Measurements from ENCODE around the gene VWA3B. TPM values are rescaled to one million over a fixed set of nuclear protein-coding genes. Genes with fewer than 3 reads are reported as not detected.

Gene VWA3B
- total RNA-seq, 1 donor from 2014 or later = not detected

DNA sequence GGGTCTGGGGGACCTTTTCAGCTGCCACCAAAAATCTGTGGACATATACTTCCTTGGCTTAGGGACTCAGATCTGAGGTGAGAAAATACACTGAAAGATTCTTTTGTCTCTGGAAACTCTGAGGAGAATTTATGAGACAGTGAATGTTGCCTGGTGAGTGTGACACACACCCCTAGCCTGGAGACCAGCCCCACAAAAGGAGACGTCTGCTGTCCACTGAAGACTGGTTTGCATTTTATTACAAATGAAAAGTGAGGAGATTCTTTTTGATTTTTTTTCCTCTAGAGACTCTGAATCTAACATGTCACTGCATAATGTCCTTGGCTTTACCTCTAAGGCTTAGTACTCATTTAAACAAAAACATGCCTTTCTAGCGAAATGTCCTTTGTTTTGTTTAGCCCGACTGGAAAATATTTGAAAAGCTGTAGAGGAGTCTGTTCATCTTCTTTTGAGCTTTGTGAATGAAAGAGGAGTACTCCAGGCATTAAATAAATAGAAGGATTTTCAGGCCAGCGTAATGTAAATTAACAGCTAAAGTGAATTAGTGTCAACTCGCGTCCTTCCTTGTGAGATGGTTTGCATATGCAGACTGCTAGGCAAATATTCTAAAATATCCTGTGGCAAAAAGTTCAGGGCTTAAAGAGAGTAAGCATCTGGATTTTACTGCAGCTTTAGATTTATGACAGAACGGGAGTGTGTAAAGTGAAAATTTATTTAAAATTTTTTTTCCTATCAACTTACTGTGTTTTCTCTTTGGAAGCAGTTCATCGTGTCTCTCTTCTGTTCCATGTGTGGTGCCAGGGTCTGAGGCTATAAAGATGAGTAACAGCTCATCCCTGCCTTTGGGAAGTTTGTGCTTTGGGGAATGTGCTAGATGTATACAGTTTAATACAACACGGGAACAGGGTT is 125.4 kb downstream of the VWA3B start:
- intact Hi-C loops (cut with micrococcal nuclease) = no loop called here
- DNase-seq (ENCODE audit: low spot score) = no peak
- no peaks in the 10 kb centered on the region for H3K4me1 Mint-ChIP-seq (ENCODE audit: low read depth)
- H3K27ac Mint-ChIP-seq = no peak overlapping the region
- H3K36me3 Mint-ChIP-seq (ENCODE audit: low read depth) = no peaks in the 10 kb centered on the region
- no peak overlapping the region for H3K4me3 Mint-ChIP-seq
- no peaks in the 10 kb centered on the region for H3K9me3 Mint-ChIP-seq
- H3K27me3 Mint-ChIP-seq (ENCODE audit: insufficient read depth) = peaks cover 3% of the 10 kb centered on the region

DNA sequence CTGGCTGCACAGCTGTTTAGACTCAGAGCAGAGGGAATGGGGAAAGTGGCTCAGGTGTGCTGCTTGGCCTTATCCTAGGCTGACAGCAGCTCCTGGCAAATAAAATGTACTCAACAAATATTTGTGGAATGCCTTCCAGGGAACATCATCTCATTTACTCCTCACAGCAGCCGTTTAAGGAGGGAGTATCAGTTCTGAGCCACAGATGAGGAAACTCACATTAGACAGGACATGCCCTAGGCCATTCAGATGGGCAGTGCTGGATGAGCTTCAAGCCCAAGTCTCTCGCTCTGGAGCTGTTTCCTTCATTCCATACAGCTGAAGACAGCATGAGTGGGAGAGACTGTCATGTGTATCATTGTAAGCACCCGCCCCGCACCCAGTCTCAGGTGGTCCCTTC is 129.6 kb downstream of the VWA3B start:
- intact Hi-C loops (cut with micrococcal nuclease) = no loop called here
- no peak for DNase-seq (ENCODE audit: low spot score)
- Mint-ChIP-seq H3K27me3 (ENCODE audit: insufficient read depth) (peaks cover 3% of the 10 kb centered on the region), H3K27ac (no peak overlapping the region), H3K9me3 (peaks cover 11% of the 10 kb centered on the region), H3K4me1 (ENCODE audit: low read depth) (no peaks in the 10 kb centered on the region), H3K36me3 (ENCODE audit: low read depth) (no peaks in the 10 kb centered on the region), H3K4me3 (no peak overlapping the region)

DNA sequence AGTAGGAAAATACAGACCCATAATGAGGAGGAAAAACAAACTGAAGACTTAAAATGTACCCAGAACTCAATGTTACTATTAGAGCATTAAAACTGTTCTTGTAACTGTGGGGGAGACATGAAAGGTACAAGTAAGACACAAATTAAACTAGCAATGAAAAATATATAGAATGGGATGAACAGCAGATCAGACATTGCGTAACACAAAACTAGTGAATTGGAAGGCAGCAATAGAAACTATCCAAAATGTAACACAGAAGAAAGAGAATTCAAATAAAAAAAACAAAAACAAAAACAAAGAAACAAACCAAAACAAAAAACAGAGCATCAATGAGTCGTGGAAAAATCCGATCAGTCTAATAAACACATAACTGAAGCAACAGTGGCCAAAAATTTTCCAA is 132.2 kb downstream of the VWA3B start:
- Mint-ChIP-seq H3K4me3 (no peak overlapping the region), H3K27ac (no peak overlapping the region), H3K9me3 (peaks cover 11% of the 10 kb centered on the region), H3K36me3 (ENCODE audit: low read depth) (no peaks in the 10 kb centered on the region), H3K27me3 (ENCODE audit: insufficient read depth) (peaks cover 3% of the 10 kb centered on the region), H3K4me1 (ENCODE audit: low read depth) (no peaks in the 10 kb centered on the region)
- DNase-seq (ENCODE audit: low spot score) = no peak
- intact Hi-C loops (cut with micrococcal nuclease) = no loop called here

DNA sequence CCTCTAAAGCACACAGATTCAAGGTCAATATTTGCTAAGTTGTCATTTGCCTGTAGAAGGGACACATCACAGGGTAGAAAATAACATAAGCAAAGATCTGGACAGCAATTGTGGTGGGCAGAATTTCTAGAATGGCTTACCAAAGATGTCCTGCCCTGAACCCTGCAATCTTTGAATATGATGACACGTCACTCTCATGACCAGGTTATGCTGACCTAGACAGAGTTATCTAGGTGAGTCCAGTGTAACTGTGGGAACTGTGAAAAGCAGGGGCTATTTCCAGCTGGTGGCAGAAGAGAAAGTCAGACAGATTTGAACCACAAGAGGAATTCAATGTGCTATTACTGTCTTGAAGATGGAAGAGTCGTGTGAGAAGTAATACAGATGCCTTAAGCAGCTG is 147.0 kb downstream of the VWA3B start:
- Mint-ChIP-seq H3K4me3 (no peak overlapping the region), H3K27me3 (ENCODE audit: insufficient read depth) (peaks cover 12% of the 10 kb centered on the region), H3K9me3 (no peaks in the 10 kb centered on the region), H3K36me3 (ENCODE audit: low read depth) (no peaks in the 10 kb centered on the region), H3K4me1 (ENCODE audit: low read depth) (no peaks in the 10 kb centered on the region), H3K27ac (no peak overlapping the region)
- DNase-seq (ENCODE audit: low spot score) = no peak
- intact Hi-C loops (cut with micrococcal nuclease) = no loop called here

DNA sequence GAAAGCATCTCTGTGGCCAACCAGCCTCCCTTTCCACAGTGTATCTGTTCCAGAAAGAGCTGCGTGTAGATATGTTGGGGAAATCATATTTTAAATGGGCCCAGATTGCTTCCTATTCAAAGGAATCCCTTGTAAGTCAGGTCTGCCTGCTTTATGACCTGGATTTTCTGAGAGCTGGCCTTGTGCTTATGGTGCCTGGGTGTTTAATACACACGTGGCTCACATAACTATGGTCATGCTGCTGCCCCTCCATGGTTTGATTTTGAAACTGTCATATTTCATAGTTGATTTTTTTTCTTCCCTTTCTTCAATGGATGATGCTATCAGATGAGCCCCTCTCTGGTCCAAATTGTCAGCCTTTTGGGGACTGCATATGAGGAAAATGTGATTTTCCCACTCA is 147.8 kb downstream of the VWA3B start:
- H3K4me1 Mint-ChIP-seq (ENCODE audit: low read depth) = no peaks in the 10 kb centered on the region
- no peak overlapping the region for H3K4me3 Mint-ChIP-seq
- no peaks in the 10 kb centered on the region for H3K36me3 Mint-ChIP-seq (ENCODE audit: low read depth)
- peaks cover 10% of the 10 kb centered on the region for H3K27me3 Mint-ChIP-seq (ENCODE audit: insufficient read depth)
- no peak overlapping the region for H3K27ac Mint-ChIP-seq
- H3K9me3 Mint-ChIP-seq = no peaks in the 10 kb centered on the region
- DNase-seq (ENCODE audit: low spot score) = no peak
- intact Hi-C loops (cut with micrococcal nuclease) = no loop called here

DNA sequence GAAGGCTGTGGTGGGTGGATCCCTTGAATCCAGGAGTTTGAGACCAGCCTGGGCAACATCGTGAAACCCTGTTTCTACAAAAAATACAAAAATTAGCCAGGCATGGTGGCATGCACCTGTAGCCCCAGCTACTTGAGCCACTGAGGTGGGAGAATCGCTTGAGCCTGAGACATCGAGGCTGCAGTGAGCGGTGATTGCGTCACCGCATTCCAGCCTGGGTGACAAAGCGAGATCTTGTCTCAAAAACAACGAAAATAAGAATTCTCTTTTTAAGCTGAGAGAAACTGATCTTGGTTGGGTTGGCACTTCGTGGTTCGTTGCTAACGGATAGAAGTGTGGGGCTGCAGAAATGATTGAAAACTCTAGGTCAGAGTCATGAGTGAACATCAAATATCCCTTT is 150.0 kb downstream of the VWA3B start:
- Mint-ChIP-seq H3K4me1 (ENCODE audit: low read depth) (no peaks in the 10 kb centered on the region), H3K4me3 (no peak overlapping the region), H3K36me3 (ENCODE audit: low read depth) (no peaks in the 10 kb centered on the region), H3K9me3 (no peaks in the 10 kb centered on the region), H3K27ac (no peak overlapping the region), H3K27me3 (ENCODE audit: insufficient read depth) (peaks cover 16% of the 10 kb centered on the region)
- DNase-seq (ENCODE audit: low spot score) = no peak
- intact Hi-C loops (cut with micrococcal nuclease) = no loop called here

DNA sequence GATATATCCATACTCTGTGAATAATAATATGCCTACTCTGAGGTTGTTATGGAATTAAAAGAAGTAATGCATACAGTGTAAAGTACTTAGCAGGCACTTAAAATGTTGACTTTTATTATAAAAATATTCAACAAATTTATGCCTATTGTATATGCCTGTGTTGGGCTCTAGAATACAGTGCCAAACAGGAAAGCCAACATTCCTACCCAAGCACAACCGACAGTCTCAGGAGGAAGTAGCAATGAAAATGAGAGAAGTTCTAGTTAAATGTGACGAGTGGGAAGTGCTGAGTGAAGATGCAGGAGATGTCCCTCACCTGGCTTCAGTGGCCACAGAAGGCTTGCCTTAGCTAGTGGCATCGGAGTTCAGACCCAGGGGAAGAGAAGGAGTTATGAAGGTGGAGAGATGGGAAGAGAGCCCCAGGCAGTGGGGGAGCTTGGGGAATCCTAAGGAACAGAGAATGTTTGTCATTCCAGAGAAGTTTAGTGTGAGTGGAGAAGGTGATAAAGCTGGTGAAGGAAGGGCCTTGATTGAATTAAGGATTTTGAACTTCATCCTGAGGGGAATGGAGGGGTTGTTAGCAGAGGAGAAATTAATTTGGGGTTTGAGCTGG is 153.9 kb downstream of the VWA3B start:
- no peak for DNase-seq (ENCODE audit: low spot score)
- H3K4me3 Mint-ChIP-seq = no peak overlapping the region
- no peaks in the 10 kb centered on the region for H3K36me3 Mint-ChIP-seq (ENCODE audit: low read depth)
- H3K4me1 Mint-ChIP-seq (ENCODE audit: low read depth) = no peaks in the 10 kb centered on the region
- intact Hi-C loops (cut with micrococcal nuclease) = no loop called here
- H3K27me3 Mint-ChIP-seq (ENCODE audit: insufficient read depth) = peaks cover 15% of the 10 kb centered on the region
- no peaks in the 10 kb centered on the region for H3K9me3 Mint-ChIP-seq
- no peak overlapping the region for H3K27ac Mint-ChIP-seq

DNA sequence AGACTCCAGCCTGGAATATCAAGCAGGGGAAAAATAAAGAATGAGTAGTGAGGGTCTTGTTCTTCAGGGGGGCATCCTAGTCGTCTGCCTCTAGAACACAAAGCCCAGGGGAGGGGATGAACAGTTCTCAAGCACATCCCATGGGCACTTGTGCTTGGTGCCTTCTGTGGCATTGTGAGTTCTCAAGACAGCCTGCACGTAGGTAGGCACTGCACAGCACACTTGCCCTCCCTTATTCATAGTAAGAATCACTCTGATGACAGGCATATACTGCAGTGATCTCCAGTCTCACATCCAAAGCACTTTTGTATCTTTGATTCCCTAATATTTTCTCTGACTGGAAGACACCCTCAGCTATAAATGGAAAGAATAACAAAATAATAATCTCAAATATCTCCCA is 154.6 kb downstream of the VWA3B start:
- DNase-seq (ENCODE audit: low spot score) = no peak
- Mint-ChIP-seq H3K36me3 (ENCODE audit: low read depth) (no peaks in the 10 kb centered on the region), H3K27me3 (ENCODE audit: insufficient read depth) (peaks cover 15% of the 10 kb centered on the region), H3K4me3 (no peak overlapping the region), H3K27ac (no peak overlapping the region), H3K9me3 (no peaks in the 10 kb centered on the region), H3K4me1 (ENCODE audit: low read depth) (no peaks in the 10 kb centered on the region)
- intact Hi-C loops (cut with micrococcal nuclease) = no loop called here

DNA sequence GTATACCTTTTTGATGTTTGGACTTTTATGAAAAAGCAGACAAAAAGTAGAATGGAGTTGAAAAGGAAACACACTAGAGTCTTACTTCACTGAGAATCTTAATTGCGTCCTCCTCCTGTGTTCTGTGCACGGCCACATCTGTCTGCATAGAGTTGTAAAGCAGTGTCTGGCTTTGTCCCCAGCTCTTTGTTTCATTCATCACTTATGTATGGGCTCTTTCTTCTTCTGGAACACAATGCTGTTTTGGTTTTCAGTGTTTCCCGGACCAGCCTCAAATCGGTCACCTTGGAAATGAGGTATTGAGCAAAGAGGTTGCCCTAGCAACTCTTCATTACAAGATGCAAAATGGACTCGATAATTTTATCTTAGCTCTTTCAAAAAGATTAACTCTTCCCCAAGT is 155.0 kb downstream of the VWA3B start:
- no peak overlapping the region for H3K4me3 Mint-ChIP-seq
- intact Hi-C loops (cut with micrococcal nuclease) = no loop called here
- no peaks in the 10 kb centered on the region for H3K9me3 Mint-ChIP-seq
- no peaks in the 10 kb centered on the region for H3K4me1 Mint-ChIP-seq (ENCODE audit: low read depth)
- H3K27me3 Mint-ChIP-seq (ENCODE audit: insufficient read depth) = peaks cover 15% of the 10 kb centered on the region
- H3K36me3 Mint-ChIP-seq (ENCODE audit: low read depth) = no peaks in the 10 kb centered on the region
- no peak for DNase-seq (ENCODE audit: low spot score)
- no peak overlapping the region for H3K27ac Mint-ChIP-seq

DNA sequence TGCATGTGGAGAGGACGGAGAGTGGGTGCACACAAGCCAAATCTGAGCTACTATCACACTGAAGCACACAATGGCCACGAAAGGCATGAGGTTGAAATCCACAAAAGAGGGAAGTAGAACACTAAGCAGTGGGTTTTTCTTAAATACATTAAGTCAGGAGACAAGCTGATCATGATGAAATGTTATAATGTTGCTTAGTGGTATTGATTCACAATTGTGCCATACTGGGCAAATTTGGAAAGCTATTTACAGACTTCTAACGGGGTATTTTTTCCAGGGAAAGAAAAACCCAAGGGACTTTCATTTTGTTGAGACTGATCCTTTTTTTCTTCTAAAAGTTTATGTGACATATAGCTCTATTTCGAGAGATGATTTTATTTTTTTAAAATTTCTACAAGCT is 158.5 kb downstream of the VWA3B start:
- intact Hi-C loops (cut with micrococcal nuclease) = no loop called here
- H3K27me3 Mint-ChIP-seq (ENCODE audit: insufficient read depth) = peaks cover 10% of the 10 kb centered on the region

DNA sequence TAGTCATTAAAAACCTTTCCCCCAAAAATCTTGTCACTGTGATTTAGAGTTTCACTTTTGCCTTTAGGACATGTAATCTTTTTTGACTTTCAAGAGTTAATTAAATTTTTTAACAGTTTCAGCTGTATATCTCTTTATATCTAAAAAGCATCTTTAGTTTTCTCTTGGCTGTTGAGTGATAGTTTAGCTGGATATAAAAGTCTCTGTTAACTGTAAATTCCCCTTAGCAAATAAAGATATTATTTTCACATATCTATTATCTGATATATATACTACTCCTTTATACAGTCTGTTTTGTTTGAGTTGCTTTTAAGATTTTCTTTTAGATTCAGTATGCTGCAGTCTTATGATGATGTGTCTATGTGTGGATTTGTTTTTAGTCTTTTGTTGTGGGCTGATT is 160.4 kb downstream of the VWA3B start:
- H3K4me1 Mint-ChIP-seq (ENCODE audit: low read depth) = no peaks in the 10 kb centered on the region
- peaks cover 1% of the 10 kb centered on the region for H3K36me3 Mint-ChIP-seq (ENCODE audit: low read depth)
- no peak for DNase-seq (ENCODE audit: low spot score)
- H3K27me3 Mint-ChIP-seq (ENCODE audit: insufficient read depth) = peaks cover 2% of the 10 kb centered on the region
- peaks cover 30% of the 10 kb centered on the region for H3K9me3 Mint-ChIP-seq
- no peak overlapping the region for H3K4me3 Mint-ChIP-seq
- no peak overlapping the region for H3K27ac Mint-ChIP-seq
- intact Hi-C loops (cut with micrococcal nuclease) = no loop called here

More for the DNA sequence above, 158.5 kb downstream of the VWA3B start:
- Mint-ChIP-seq H3K27ac (no peak overlapping the region), H3K36me3 (ENCODE audit: low read depth) (peaks cover 1% of the 10 kb centered on the region), H3K4me1 (ENCODE audit: low read depth) (no peaks in the 10 kb centered on the region), H3K4me3 (no peak overlapping the region), H3K9me3 (peaks cover 30% of the 10 kb centered on the region)
- no peak for DNase-seq (ENCODE audit: low spot score)

DNA sequence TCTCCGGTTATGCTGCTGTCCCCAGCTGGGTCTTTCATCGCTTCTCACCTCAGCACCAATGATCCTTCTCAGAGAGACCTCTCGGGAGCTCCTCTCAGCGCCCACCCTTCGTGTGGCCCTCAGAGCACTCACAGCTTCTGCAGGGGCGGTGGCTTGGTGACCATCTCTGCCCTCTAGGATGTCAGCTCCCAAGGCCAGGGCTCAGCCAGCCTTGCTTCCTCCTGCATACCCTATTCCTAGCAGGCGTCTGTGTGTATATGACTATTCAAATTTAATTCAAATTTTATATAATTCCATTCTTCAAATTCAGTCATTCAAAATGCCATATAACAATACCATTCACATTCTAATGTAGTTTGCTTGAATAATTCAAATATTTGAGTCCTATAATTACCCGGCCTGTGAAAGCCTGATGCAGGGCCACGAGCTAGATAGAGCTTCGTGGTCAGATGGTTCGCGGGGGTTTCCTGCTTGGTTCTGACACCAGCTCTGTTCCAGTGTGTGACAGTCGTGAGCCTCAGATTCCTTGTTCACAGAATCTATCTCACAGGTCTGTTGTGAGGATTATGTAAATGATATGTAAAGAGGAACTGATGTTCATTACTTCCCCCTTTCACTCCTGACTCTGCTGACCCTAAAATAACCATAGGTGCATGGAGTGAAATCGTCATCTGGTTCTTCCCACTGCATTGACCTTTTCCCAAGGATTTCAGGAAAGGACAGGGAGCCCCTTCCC is 165.2 kb downstream of the VWA3B start:
- no peaks in the 10 kb centered on the region for H3K4me1 Mint-ChIP-seq (ENCODE audit: low read depth)
- no peak overlapping the region for H3K4me3 Mint-ChIP-seq
- H3K9me3 Mint-ChIP-seq = peaks cover 28% of the 10 kb centered on the region
- H3K36me3 Mint-ChIP-seq (ENCODE audit: low read depth) = peaks cover 1% of the 10 kb centered on the region
- DNase-seq (ENCODE audit: low spot score) = no peak
- peaks cover 3% of the 10 kb centered on the region for H3K27me3 Mint-ChIP-seq (ENCODE audit: insufficient read depth)
- intact Hi-C loops (cut with micrococcal nuclease) = no loop called here
- H3K27ac Mint-ChIP-seq = no peak overlapping the region

DNA sequence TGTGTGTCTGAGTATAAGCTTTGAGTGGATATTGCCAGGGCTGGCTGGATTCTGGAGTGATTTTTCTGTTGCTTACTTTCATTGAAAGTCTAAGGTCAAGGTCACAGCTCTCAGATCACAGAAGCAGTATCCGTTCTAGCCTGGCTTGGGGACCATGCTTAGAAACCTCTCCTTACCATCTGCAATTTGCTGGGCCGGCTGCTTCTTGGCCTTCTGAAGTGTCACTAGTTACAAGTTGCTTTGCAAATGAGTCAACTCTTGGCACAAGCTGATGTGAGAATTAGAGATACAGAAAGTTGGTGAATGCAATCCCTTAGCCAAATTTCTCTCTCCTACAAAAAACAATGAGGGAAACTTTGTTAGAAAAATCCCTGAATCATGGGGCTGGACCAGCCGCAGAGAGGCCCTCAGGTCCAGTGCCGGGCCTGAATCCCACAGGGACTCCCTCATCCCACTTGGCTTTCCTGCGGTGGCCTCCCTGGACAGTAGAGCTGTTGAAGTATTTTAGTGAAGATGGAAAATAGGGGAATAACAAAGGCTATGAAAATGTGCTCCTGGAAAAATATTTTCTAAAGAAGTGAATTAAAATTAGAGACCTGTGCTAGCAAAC is 166.6 kb downstream of the VWA3B start:
- intact Hi-C loops (cut with micrococcal nuclease) = no loop called here
- no peak for DNase-seq (ENCODE audit: low spot score)
- Mint-ChIP-seq H3K9me3 (peaks cover 17% of the 10 kb centered on the region), H3K27me3 (ENCODE audit: insufficient read depth) (peaks cover 10% of the 10 kb centered on the region), H3K36me3 (ENCODE audit: low read depth) (peaks cover 1% of the 10 kb centered on the region), H3K4me1 (ENCODE audit: low read depth) (no peaks in the 10 kb centered on the region), H3K4me3 (no peak overlapping the region), H3K27ac (no peak overlapping the region)
